HG03378 (cell line): Measurements from ENCODE around the gene MLLT10.

Source experiments
- ATAC-seq: cut with Tn5 transposase; IDR thresholded peaks from one replicate; pipeline ENCODE4 v1.9.1; 2021; ENCODE audit warnings: mild to moderate bottlenecking, moderate library complexity; ENCODE audit not compliant: unreplicated experiment

MLLT10 gene

DNA sequence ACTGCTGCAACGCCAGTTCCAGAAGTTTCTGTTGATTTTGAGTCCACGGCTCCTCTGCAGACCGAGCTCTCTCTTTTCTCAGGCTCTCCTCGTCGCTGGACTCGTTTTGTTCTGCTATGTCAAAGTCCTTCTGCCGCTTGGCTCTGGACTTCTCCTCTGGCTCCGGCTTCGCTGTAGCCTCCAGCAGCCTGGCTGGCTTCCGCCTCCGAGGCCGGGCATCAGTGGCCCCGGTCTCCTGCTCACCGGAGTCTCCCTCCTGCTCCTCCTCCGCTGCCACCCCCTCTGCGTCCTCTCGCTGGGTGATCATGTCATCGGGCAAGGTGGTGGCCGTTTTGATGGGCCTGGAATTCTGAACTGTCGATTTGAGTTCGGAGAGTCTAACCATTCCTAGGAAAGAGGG is 225.2 kb downstream of the MLLT10 start:
- ATAC-seq: no peak

DNA sequence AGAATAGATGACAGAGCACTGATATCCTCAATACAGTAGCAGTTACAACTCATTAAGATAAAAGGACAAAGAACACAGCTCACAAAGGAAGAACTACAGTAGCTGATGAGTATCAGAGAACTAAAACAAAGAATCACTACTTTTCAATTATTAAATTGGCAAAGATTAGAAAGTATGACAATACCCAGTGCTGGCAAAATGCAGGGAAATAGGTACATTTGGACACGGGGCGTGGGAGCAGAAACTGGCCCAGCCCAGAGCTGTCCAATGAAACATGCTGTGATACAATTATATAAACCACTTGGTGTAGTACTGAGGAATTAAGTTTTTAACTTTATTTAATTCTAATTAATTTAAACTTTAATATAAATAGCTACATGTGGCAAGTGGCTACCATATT is 226.3 kb downstream of the MLLT10 start:
- no peak for ATAC-seq

DNA sequence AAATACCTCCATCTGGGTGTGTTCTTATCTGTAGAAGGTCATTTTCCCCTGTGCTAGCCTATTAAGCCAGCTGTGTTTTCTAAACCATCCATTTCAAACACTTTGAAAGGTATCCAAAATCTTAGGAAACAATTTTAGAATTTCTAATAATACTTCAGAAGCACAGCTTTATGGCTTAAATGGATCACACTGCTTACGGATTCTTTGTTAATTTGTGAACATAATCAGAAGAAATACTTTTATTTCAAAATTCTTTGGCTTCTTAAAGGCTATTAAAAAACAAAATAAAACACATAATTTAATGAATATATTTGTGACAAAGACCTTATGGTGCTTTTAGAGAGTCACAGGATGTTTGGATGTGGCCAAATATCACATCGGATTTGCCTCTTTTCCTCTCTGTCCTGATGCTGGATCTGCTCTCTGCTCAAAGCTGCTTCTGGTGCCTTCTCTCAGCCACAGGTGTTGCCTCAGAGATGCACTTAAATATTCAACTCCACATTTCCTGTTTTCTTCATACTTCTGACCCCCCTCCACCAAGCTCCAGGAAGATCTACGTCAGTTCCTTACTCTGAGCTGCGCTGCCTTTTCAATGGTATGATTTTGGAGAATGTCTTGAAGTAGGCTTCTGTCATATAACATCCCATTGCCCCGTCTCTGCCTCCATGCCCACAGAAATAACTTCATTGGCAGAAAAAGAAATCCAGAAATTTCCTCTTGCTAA is 230.6 kb downstream of the MLLT10 start:
- no peak for ATAC-seq

DNA sequence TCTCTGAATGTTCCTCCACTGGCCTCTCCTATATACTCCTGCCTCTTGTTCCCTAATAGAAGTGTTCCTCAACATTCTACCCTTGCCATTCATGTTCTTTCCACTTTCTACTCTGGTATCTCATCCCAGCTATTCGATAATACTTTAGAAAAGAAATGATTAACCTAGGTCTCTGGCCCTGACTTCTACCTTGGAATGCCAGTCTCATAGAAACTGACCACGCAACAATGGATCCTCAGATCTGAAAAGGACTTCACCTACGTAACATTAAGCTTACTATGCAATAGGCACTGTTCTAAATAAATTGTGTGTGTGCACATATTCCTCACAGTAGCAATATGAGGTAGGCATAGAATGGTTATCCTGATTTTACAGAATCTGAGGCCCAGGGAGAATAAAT is 235.0 kb downstream of the MLLT10 start:
- ATAC-seq: no peak

- ATAC-seq: no peak
These were observed 237.2 kb downstream of the MLLT10 start for GRCh38 chr10:21771219-21771618.

- no peak for ATAC-seq
These were observed 242.9 kb downstream of the MLLT10 start for GRCh38 chr10:21776883-21777282.

- ATAC-seq: no peak
These were observed 257.2 kb downstream of the MLLT10 start for GRCh38 chr10:21791276-21791675.
